Measurements from ENCODE around the gene CARD11.

- no peak for TF ChIP-seq USF2 (IDR thresholded peaks at IDR 0.05; ENCODE audit: low read depth, low read length)
- no peak for TF ChIP-seq USF2 (CRISPR knock-in tag; IDR thresholded peaks at IDR 0.05; ENCODE audit: borderline replicate concordance)
- no peak for TF ChIP-seq TCF12 (IDR thresholded peaks at IDR 0.05)
- TF ChIP-seq TCF12 (CRISPR knock-in tag; IDR thresholded peaks at IDR 0.05): no peak
- no peak for TF ChIP-seq SALL2 (CRISPR knock-in tag; IDR thresholded peaks at IDR 0.05)
- no peak for TF ChIP-seq ZBTB26 (CRISPR knock-in tag; IDR thresholded peaks at IDR 0.05; ENCODE audit: borderline replicate concordance)
- TF ChIP-seq CTCF (CRISPR knock-in tag; IDR thresholded peaks at IDR 0.05): no peak
- no peak for TF ChIP-seq ZNF24 (IDR thresholded peaks at IDR 0.05)
- no peak for TF ChIP-seq CEBPB (IDR thresholded peaks at IDR 0.05; ENCODE audit: borderline replicate concordance, low read depth, low read length)
- no peak for TF ChIP-seq ZNF709 (CRISPR knock-in tag; IDR thresholded peaks at IDR 0.05)
- no peak for TF ChIP-seq HBP1 (CRISPR knock-in tag; IDR thresholded peaks at IDR 0.05; ENCODE audit: low read depth)
- no peak for TF ChIP-seq POLR2A (IDR thresholded peaks at IDR 0.05; ENCODE audit: insufficient read depth in 1 of 2, low read depth in 2 of 2, low read length in 2 of 2)
- TF ChIP-seq FOXK1 (CRISPR knock-in tag; IDR thresholded peaks at IDR 0.05; ENCODE audit: borderline replicate concordance, low read depth): no peak
Measured at GRCh38 chr7:3013975-3014792, 29.5 kb downstream of the CARD11 start.
